Hepatocyte (in vitro differentiated cells): Measurements from ENCODE around the gene REV3L.

Source experiments
- EZH2 ChIP-seq: fragments of 200-600 bp; sonication (generic); IDR thresholded peaks from 2 replicates; pipeline ENCODE4 v1.6.1; 2016; ENCODE audit warnings: antibody characterized with exemption, mild to moderate bottlenecking, borderline replicate concordance
- TF ChIP-seq, protein P1 (sequence below): fragments of 200-600 bp; sonication (generic); IDR thresholded peaks from 2 replicates; pipeline ENCODE4 v1.5.1; 2016; ENCODE audit warnings: antibody characterized with exemption, mild to moderate bottlenecking; ENCODE audit not compliant: poor library complexity

DNA sequence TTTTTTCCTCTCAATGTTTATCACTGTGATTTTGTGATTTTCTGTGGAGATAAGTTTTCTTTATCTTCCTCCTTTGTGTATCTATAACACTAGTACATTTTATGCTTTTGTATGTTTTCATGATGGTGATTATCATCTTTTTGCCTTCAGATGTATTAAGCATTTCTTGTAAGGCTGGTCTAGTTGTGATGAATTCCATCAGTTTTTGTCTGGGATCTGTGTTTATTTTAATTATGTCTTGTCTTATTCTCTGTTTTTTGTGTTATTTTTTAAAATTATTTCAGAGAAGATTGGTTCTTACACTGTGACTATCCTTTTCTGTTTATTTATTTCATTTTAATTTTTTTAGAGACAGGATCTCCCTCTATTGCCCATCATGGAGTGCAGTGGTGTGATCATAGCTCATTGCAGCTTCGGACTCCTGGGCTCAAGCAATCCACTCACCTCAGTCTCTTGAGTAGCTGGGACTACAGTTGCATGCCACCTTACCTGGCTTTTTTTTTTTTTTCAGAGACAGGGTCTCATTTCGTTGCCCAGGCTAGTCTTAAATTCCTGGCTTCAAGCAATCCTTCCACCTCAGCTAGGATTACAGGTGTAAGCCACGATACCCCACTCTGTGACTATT is 208.3 kb downstream of the REV3L start:
- TF ChIP-seq, protein P1, sequence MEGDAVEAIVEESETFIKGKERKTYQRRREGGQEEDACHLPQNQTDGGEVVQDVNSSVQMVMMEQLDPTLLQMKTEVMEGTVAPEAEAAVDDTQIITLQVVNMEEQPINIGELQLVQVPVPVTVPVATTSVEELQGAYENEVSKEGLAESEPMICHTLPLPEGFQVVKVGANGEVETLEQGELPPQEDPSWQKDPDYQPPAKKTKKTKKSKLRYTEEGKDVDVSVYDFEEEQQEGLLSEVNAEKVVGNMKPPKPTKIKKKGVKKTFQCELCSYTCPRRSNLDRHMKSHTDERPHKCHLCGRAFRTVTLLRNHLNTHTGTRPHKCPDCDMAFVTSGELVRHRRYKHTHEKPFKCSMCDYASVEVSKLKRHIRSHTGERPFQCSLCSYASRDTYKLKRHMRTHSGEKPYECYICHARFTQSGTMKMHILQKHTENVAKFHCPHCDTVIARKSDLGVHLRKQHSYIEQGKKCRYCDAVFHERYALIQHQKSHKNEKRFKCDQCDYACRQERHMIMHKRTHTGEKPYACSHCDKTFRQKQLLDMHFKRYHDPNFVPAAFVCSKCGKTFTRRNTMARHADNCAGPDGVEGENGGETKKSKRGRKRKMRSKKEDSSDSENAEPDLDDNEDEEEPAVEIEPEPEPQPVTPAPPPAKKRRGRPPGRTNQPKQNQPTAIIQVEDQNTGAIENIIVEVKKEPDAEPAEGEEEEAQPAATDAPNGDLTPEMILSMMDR = no peak
- TF ChIP-seq EZH2 = no peak
